GM12878 (cell line): Measurements from ENCODE around the gene MAGI1.
"Not testable (repeated sequence)": the region's sequence is repeated elsewhere in the genome, so short reads cannot be mapped to it uniquely, and the experiment has no call there.

Experiments used
- BCL11A ChIP-seq: IDR thresholded peaks from 2 replicates; pipeline ENCODE4 v1.6.1; 2011; ENCODE audit warnings: low read depth, low read length
- EZH2 ChIP-seq: IDR thresholded peaks from 2 replicates; pipeline ENCODE4 v1.6.1; 2012; ENCODE audit warnings: low read depth, mild to moderate bottlenecking, control low read depth, inconsistent platforms, low read length, borderline replicate concordance; ENCODE audit not compliant: control insufficient read depth
- POLR2AphosphoS5 ChIP-seq: IDR thresholded peaks from 2 replicates; pipeline ENCODE4 v1.6.1; 2011; ENCODE audit warnings: mild to moderate bottlenecking, low read length, inconsistent platforms
- TF ChIP-seq, protein P1 (sequence below): IDR thresholded peaks from 2 replicates; pipeline ENCODE4 v1.6.1; 2012; ENCODE audit warnings: mild to moderate bottlenecking, low read depth, low read length
- TF ChIP-seq, protein P2 (sequence below), 3 experiments: IDR thresholded peaks in 2 of 3; conservative IDR thresholded peaks in 1 of 3; 2 replicates each; pipeline ENCODE4 v1.5.1; 2011; ENCODE audit warnings: low read depth in 3 of 3, low read length in 3 of 3, mild to moderate bottlenecking in 3 of 3, control low read depth in 2 of 3, moderate library complexity in 2 of 3, inconsistent platforms in 1 of 3, mixed read lengths in 1 of 3; ENCODE audit not compliant: control insufficient read depth in 2 of 3, insufficient read depth in 1 of 3; ENCODE audit errors: extremely low read depth in 1 of 3

- TF ChIP-seq, protein P1, sequence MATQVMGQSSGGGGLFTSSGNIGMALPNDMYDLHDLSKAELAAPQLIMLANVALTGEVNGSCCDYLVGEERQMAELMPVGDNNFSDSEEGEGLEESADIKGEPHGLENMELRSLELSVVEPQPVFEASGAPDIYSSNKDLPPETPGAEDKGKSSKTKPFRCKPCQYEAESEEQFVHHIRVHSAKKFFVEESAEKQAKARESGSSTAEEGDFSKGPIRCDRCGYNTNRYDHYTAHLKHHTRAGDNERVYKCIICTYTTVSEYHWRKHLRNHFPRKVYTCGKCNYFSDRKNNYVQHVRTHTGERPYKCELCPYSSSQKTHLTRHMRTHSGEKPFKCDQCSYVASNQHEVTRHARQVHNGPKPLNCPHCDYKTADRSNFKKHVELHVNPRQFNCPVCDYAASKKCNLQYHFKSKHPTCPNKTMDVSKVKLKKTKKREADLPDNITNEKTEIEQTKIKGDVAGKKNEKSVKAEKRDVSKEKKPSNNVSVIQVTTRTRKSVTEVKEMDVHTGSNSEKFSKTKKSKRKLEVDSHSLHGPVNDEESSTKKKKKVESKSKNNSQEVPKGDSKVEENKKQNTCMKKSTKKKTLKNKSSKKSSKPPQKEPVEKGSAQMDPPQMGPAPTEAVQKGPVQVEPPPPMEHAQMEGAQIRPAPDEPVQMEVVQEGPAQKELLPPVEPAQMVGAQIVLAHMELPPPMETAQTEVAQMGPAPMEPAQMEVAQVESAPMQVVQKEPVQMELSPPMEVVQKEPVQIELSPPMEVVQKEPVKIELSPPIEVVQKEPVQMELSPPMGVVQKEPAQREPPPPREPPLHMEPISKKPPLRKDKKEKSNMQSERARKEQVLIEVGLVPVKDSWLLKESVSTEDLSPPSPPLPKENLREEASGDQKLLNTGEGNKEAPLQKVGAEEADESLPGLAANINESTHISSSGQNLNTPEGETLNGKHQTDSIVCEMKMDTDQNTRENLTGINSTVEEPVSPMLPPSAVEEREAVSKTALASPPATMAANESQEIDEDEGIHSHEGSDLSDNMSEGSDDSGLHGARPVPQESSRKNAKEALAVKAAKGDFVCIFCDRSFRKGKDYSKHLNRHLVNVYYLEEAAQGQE, result not testable (repeated sequence)
- not testable (repeated sequence) for TF ChIP-seq POLR2AphosphoS5, EZH2, BCL11A
- TF ChIP-seq, protein P2, sequence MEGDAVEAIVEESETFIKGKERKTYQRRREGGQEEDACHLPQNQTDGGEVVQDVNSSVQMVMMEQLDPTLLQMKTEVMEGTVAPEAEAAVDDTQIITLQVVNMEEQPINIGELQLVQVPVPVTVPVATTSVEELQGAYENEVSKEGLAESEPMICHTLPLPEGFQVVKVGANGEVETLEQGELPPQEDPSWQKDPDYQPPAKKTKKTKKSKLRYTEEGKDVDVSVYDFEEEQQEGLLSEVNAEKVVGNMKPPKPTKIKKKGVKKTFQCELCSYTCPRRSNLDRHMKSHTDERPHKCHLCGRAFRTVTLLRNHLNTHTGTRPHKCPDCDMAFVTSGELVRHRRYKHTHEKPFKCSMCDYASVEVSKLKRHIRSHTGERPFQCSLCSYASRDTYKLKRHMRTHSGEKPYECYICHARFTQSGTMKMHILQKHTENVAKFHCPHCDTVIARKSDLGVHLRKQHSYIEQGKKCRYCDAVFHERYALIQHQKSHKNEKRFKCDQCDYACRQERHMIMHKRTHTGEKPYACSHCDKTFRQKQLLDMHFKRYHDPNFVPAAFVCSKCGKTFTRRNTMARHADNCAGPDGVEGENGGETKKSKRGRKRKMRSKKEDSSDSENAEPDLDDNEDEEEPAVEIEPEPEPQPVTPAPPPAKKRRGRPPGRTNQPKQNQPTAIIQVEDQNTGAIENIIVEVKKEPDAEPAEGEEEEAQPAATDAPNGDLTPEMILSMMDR (IDR thresholded peaks at IDR 0.05 in 2 of 3, conservative IDR thresholded peaks at IDR 0.05 in 1 of 3; ENCODE audit: control insufficient read depth in 2 of 3, extremely low read depth in 1 of 3, insufficient read depth in 1 of 3, low read depth in 3 of 3, low read length in 3 of 3), result not testable (repeated sequence)
Observed at GRCh38 chr3:65607965-65608460, 430.7 kb downstream of the MAGI1 start.
